ENCODE results near the gene TRAF1. TPM values are rescaled to one million over a fixed set of nuclear protein-coding genes. Genes with fewer than 3 reads are reported as not detected.
A peak's percentile ranks its signal among the peaks of the same experiment; 100 is the strongest.

Gene TRAF1
- total and polyA plus RNA-seq, 2 donors (not counting 1 experiment from before 2014, with no cell fraction given): 12.2 to 19.5 TPM

- 62% methylated on average over 5 of the region's 11 CpGs for WGBS (ENCODE audit: insufficient coverage)
- H3K27ac Mint-ChIP-seq: peak overlapping the region; percentile 95
- H3K4me3 Mint-ChIP-seq: peak overlapping the region; percentile 80
- Histone ChIP-seq H3K4me2 (replicated peaks; ENCODE audit: low read depth, low read length, poor library complexity, severe bottlenecking) (peak overlapping the region; percentile 98), H2AFZ (ENCODE audit: insufficient read depth, low read depth, low read length, poor library complexity, severe bottlenecking) (no peak overlapping the region), H3K4me3 (ENCODE audit: control extremely low read depth in 1 of 5, extremely low read depth in 1 of 5, insufficient read depth in 1 of 5, low read depth in 2 of 5, low read length in 4 of 5) (no peak overlapping the region), H3K27me3 (replicated peaks in 1 of 4; ENCODE audit: control extremely low read depth in 1 of 4, control insufficient read depth in 3 of 4, insufficient read depth in 4 of 4, low read length in 3 of 4) (no peaks in the 10 kb centered on the region), H3K79me2 (ENCODE audit: control insufficient read depth, insufficient read depth, low read length) (peaks cover 4% of the 10 kb centered on the region), H4K20me1 (ENCODE audit: control insufficient read depth, insufficient read depth, low read length, poor library complexity, severe bottlenecking) (no peaks in the 10 kb centered on the region), H3K27ac (ENCODE audit: low read length in 2 of 2) (peak overlapping the region; percentile 90 to 99), H3K36me3 (replicated peaks in 1 of 2; ENCODE audit: control extremely low read depth in 1 of 2, control insufficient read depth in 1 of 2, extremely low read depth in 1 of 2, insufficient read depth in 2 of 2, low read length in 1 of 2) (no peaks in the 10 kb centered on the region), H3K9ac (ENCODE audit: low read length) (no peak overlapping the region), H3K4me1 (ENCODE audit: control insufficient read depth in 2 of 2, insufficient read depth in 2 of 2, low read length in 2 of 2) (peaks cover 53 to 84% of the 10 kb centered on the region in 2 donors), H3K9me3 (ENCODE audit: control extremely low read depth in 1 of 3, control insufficient read depth in 2 of 3, insufficient read depth in 1 of 3, low read length in 2 of 3) (no peaks in the 10 kb centered on the region)
- intact Hi-C loops (cut with micrococcal nuclease): loop anchor here (5.0 kb wide), 1 partner anchor 147 kb away; the partner anchor contains the start of gene CNTRL
- DNase-seq (peak; percentile 29), ATAC-seq (ENCODE audit: low read depth) (no peak)
- H3K4me1 Mint-ChIP-seq: peaks cover 82% of the 10 kb centered on the region
- H3K9me3 Mint-ChIP-seq (ENCODE audit: insufficient read depth): no peaks in the 10 kb centered on the region
- no peaks in the 10 kb centered on the region for H3K27me3 Mint-ChIP-seq
- CTCF ChIA-PET: interaction anchor here (0.6 to 1.6 kb wide), 3 partner anchors 9 to 181 kb away, joined by 3 to 11 read pairs (median 6); no protein-coding TSS in a partner anchor
- POLR2A ChIA-PET: interaction anchor here (0.6 to 0.9 kb wide), 2 partner anchors 32 to 1017 kb away, joined by 3 to 5 read pairs; no protein-coding TSS in a partner anchor
- no peak for TF ChIP-seq EZH2 (IDR thresholded peaks at IDR 0.05; ENCODE audit: borderline replicate concordance, insufficient read depth, low read depth, low read length, poor library complexity, severe bottlenecking)
- no peak for TF ChIP-seq CTCF (IDR thresholded peaks at IDR 0.05)
These were observed 1.7 kb downstream of the TRAF1 start for GRCh38 chr9:120924698-120925534.

All from B cell (primary cell).